H1 (cell line): ENCODE results near the gene IPO13. TPM values are rescaled to one million over a fixed set of nuclear protein-coding genes. Genes with fewer than 3 reads are reported as not detected.

ENCODE experiments used
- CTCF ChIA-PET: fragments of 300-600 bp; sonication (Branson Sonifier 250); formaldehyde crosslinking; loops from one replicate; lab custom pipeline; 2021; ENCODE audit not compliant: partially characterized antibody; lab: Charles Lee
- POLR2A ChIA-PET: fragments of 300-600 bp; sonication (Branson Sonifier 250); formaldehyde crosslinking; loops from one replicate; lab custom pipeline; 2021; ENCODE audit warnings: inconsistent platforms; ENCODE audit not compliant: partially characterized antibody; lab: Charles Lee
- DNase-seq, 2 experiments: peaks; one replicate each; pipeline versions ENCODE4 v3.0.0 to v3.0.0-alpha.2; 2010 to 2022; ENCODE audit warnings: low spot score in 2 of 2, low read depth in 1 of 2, mixed read lengths in 1 of 2
- FAIRE-seq: peaks from 2 replicates; lab custom pipeline; 2011; peaks lifted over from hg19 to GRCh38; lab: Jason Lieb, UNC
- H2AFZ ChIP-seq: 2 replicates; pipeline ENCODE4 v1.8.1; 2012; ENCODE audit warnings: low read length, inconsistent platforms
- H2AK5ac ChIP-seq: 2 replicates; pipeline ENCODE4 v1.6.1; 2013; ENCODE audit warnings: low read depth, low read length
- H2BK120ac ChIP-seq: replicated peaks from 2 replicates; pipeline ENCODE3; 2013; ENCODE audit warnings: low read depth, low read length, inconsistent platforms
- H2BK12ac ChIP-seq: 2 replicates; pipeline ENCODE4 v1.6.1; 2013; ENCODE audit warnings: low read depth, low read length
- H2BK15ac ChIP-seq: 2 replicates; pipeline ENCODE4 v1.6.1; 2013; ENCODE audit warnings: low read length
- H2BK20ac ChIP-seq: 2 replicates; pipeline ENCODE4 v1.6.1; 2013; ENCODE audit warnings: low read length
- H2BK5ac ChIP-seq: 2 replicates; pipeline ENCODE4 v1.6.1; 2013; ENCODE audit warnings: low read depth, low read length
- H3K14ac ChIP-seq: 2 replicates; pipeline ENCODE4 v1.6.1; 2013; ENCODE audit warnings: inconsistent platforms; ENCODE audit not compliant: insufficient read length
- H3K18ac ChIP-seq: 2 replicates; pipeline ENCODE4 v1.6.1; 2013; ENCODE audit warnings: low read length; ENCODE audit errors: extremely low read depth
- H3K23ac ChIP-seq: 2 replicates; pipeline ENCODE4 v1.6.1; 2013; ENCODE audit warnings: inconsistent platforms; ENCODE audit not compliant: insufficient read length
- H3K23me2 ChIP-seq: 2 replicates; pipeline ENCODE4 v1.6.1; 2013; ENCODE audit warnings: low read depth, low read length
- H3K27ac ChIP-seq: 2 replicates; pipeline ENCODE4 v1.6.1; 2011; ENCODE audit warnings: low read depth, low read length, inconsistent platforms
- H3K27me3 ChIP-seq, 4 experiments: replicated peaks in 1 of 4; 1 replicate in 1 of 4; 2 replicates in 3 of 4; pipeline versions ENCODE4 v1.6.1 to v1.8.1; 2011 to 2013; ENCODE audit warnings: low read length in 3 of 4, mild to moderate bottlenecking in 3 of 4, inconsistent platforms in 2 of 4, mixed read lengths in 2 of 4, moderate library complexity in 1 of 4; ENCODE audit not compliant: control insufficient read depth in 3 of 4, insufficient read depth in 3 of 4; ENCODE audit errors: extremely low read depth in 1 of 4
- H3K36me3 ChIP-seq, 4 experiments: 2 replicates each; pipeline versions ENCODE4 v1.6.1 to v1.8.1; 2011 to 2013; ENCODE audit warnings: mild to moderate bottlenecking in 4 of 4, low read length in 3 of 4, moderate library complexity in 2 of 4, control low read depth in 1 of 4, inconsistent platforms in 1 of 4; ENCODE audit not compliant: insufficient read depth in 4 of 4, control insufficient read depth in 2 of 4
- H3K4ac ChIP-seq: replicated peaks from 2 replicates; pipeline ENCODE3; 2013; ENCODE audit warnings: low read length, low read depth, mixed read lengths, inconsistent platforms; ENCODE audit not compliant: insufficient read length
- H3K4me1 ChIP-seq, 4 experiments: replicated peaks in 1 of 4; 1 replicate in 1 of 4; 2 replicates in 3 of 4; pipeline versions ENCODE4 v1.6.1 to v1.8.1; 2011 to 2013; ENCODE audit warnings: low read length in 3 of 4, inconsistent platforms in 2 of 4, mixed read lengths in 1 of 4; ENCODE audit not compliant: insufficient read depth in 4 of 4, control insufficient read depth in 3 of 4
- H3K4me2 ChIP-seq, 2 experiments: 2 replicates each; pipeline versions ENCODE4 v1.6.1 to v1.8.1; 2011 to 2013; ENCODE audit warnings: low read depth in 2 of 2, low read length in 2 of 2, control low read depth in 1 of 2, inconsistent platforms in 1 of 2, mild to moderate bottlenecking in 1 of 2; ENCODE audit not compliant: insufficient read depth in 1 of 2
- H3K4me3 ChIP-seq, 4 experiments: fragments of 200-600, 300-600 bp in 1 of 4; sonication (generic), shearing (Covaris generic), sonication (Bioruptor Twin) in 1 of 4; 2 replicates each; pipeline versions ENCODE4 v1.5.1 to v1.8.1; 2011 to 2016; ENCODE audit warnings: low read length in 4 of 4, low read depth in 3 of 4, control low read depth in 2 of 4, inconsistent platforms in 2 of 4, mild to moderate bottlenecking in 2 of 4, mixed read lengths in 1 of 4, moderate library complexity in 1 of 4; ENCODE audit not compliant: insufficient read depth in 2 of 4; ENCODE audit errors: extremely low read depth in 1 of 4
- H3K56ac ChIP-seq: replicated peaks from 2 replicates; pipeline ENCODE3; 2013; ENCODE audit warnings: low read depth, mild to moderate bottlenecking, mixed read lengths, low read length, inconsistent platforms; ENCODE audit not compliant: insufficient read length
- H3K79me1 ChIP-seq: 2 replicates; pipeline ENCODE4 v1.6.1; 2013; ENCODE audit warnings: low read depth, low read length, control low read depth
- H3K79me2 ChIP-seq, 2 experiments: 2 replicates each; pipeline versions ENCODE4 v1.6.1 to v1.8.1; 2012 to 2013; ENCODE audit warnings: low read length in 2 of 2, mild to moderate bottlenecking in 2 of 2, inconsistent platforms in 1 of 2; ENCODE audit not compliant: insufficient read depth in 2 of 2, control insufficient read depth in 1 of 2
- H3K9ac ChIP-seq, 4 experiments: replicated peaks in 1 of 4; 1 replicate in 1 of 4; 2 replicates in 3 of 4; pipeline versions ENCODE4 v1.6.1 to v1.8.1; 2011 to 2013; ENCODE audit warnings: low read depth in 3 of 4, low read length in 3 of 4, control low read depth in 2 of 4, mild to moderate bottlenecking in 2 of 4, moderate library complexity in 2 of 4, inconsistent platforms in 1 of 4; ENCODE audit errors: extremely low read depth in 1 of 4
- H3K9me3 ChIP-seq, 2 experiments: 2 replicates each; pipeline versions ENCODE4 v1.6.1 to v1.8.1; 2012 to 2013; ENCODE audit warnings: mild to moderate bottlenecking in 2 of 2, moderate library complexity in 2 of 2, control low read depth in 1 of 2, inconsistent platforms in 1 of 2, low read depth in 1 of 2, low read length in 1 of 2, mixed read lengths in 1 of 2; ENCODE audit not compliant: insufficient read depth in 2 of 2
- H4K20me1 ChIP-seq, 2 experiments: replicated peaks in 1 of 2; 2 replicates each; pipeline versions ENCODE3 to v1.8.1; 2011 to 2013; ENCODE audit warnings: inconsistent platforms in 2 of 2, low read length in 2 of 2, mild to moderate bottlenecking in 1 of 2; ENCODE audit not compliant: insufficient read depth in 2 of 2, control insufficient read depth in 1 of 2
- H4K5ac ChIP-seq: 2 replicates; pipeline ENCODE4 v1.6.1; 2013; ENCODE audit warnings: low read length, low read depth, mixed read lengths, inconsistent platforms; ENCODE audit not compliant: insufficient read length
- H4K8ac ChIP-seq: 2 replicates; pipeline ENCODE4 v1.8.0; 2013; ENCODE audit warnings: mild to moderate bottlenecking, moderate library complexity, low read length, inconsistent platforms; ENCODE audit not compliant: insufficient read depth; ENCODE audit errors: extremely low read depth
- H4K91ac ChIP-seq: replicated peaks from 2 replicates; pipeline ENCODE3; 2013; ENCODE audit warnings: low read length, mixed read lengths, inconsistent platforms; ENCODE audit not compliant: insufficient read length
- BACH1 ChIP-seq: IDR thresholded peaks from 2 replicates; pipeline ENCODE4 v1.6.1; 2012; ENCODE audit warnings: low read length, improper control_type of control experiment
- NRF1 ChIP-seq: IDR thresholded peaks from 2 replicates; pipeline ENCODE4 v1.6.1; 2011; ENCODE audit warnings: mild to moderate bottlenecking, low read depth, low read length, improper control_type of control experiment
- SAP30 ChIP-seq: fragments of 300-600 bp; sonication (generic); IDR thresholded peaks from 2 replicates; pipeline ENCODE4 v1.7.1; 2012; ENCODE audit warnings: low read length, moderate library complexity, mild to moderate bottlenecking, inconsistent platforms; ENCODE audit not compliant: insufficient read depth, insufficient replicate concordance
- TAF7 ChIP-seq: optimal IDR thresholded peaks from 2 replicates; pipeline ENCODE3; 2011; ENCODE audit warnings: low read depth, mild to moderate bottlenecking, inconsistent platforms, low read length, moderate library complexity, borderline replicate concordance
- WGBS, 2 experiments: shearing (Covaris generic) in 1 of 2; methylation state at CpG; one replicate each; pipeline versions ENCODE4 v1.1.6 to v1.1.7; 2013 to 2015; ENCODE audit warnings: low lambda C conversion rate in 2 of 2, mixed read lengths in 2 of 2, inconsistent platforms in 1 of 2, low coverage in 1 of 2, missing lambda C conversion rate in 1 of 2; ENCODE audit not compliant: insufficient replicate concordance in 2 of 2, insufficient coverage in 1 of 2, insufficient read length in 1 of 2; ENCODE audit errors: extremely low coverage in 1 of 2, missing lambda C conversion rate in 1 of 2; 5-methylcytosine and 5-hydroxymethylcytosine counted together
- polyA plus RNA-seq, 7 experiments: library from polyadenylated mRNA; depleted of rRNA in 3 of 7; stranded (reverse) in 5 of 7; unstranded in 2 of 7; fragments of >200 nt in 5 of 7; fragments of 200-250 nt in 2 of 7; gene quantifications; 1 replicate in 5 of 7; 2 replicates in 1 of 7; 4 replicates in 1 of 7; pipeline versions ENCODE4 v1.2.1 to v1.2.3, GENCODE V29; 2011 to 2013; ENCODE audit warnings: missing spikeins in 2 of 7, mixed read lengths in 2 of 7
- total RNA-seq: library from RNA; stranded (reverse); fragmentation: NEBNext Ultra II Directional; extraction: Animal tissue kit (Norgen Biotek cat#: 25700); gene quantifications from 2 replicates; pipeline ENCODE4 v1.2.1, GENCODE V29; 2021

The IPO13 gene
- total and polyA plus RNA-seq, 2 of the 8 experiments (the other 6 are each of a cell fraction or from before 2014, with no cell fraction given), result 23.0 to 27.0 TPM

- Histone ChIP-seq H3K18ac (no peak overlapping the region), H2BK20ac (no peak overlapping the region), H2BK5ac (no peak overlapping the region), H3K79me1 (no peaks in the 10 kb centered on the region), H3K23ac (no peak overlapping the region), H3K4me3 (no peak overlapping the region), H4K91ac (no peak overlapping the region), H3K79me2 (peaks cover 0 to 3% of the 10 kb centered on the region in 2 experiments; a peak in 2 of 4 replicates), H2BK15ac (no peak overlapping the region)
- ChIA-PET CTCF (interaction anchor here (9.2 kb wide), 1 partner anchor 19 kb away, joined by 79 read pairs; the partner anchor contains the start of gene IPO13), POLR2A (no interaction called here)
- TF ChIP-seq BACH1 (no peak), TAF7 (no peak), SAP30 (no peak), NRF1 (no peak)
- TF ChIP-seq, all 59 proteins: peak for 0
- FAIRE-seq (no peak), DNase-seq (no peak)
- Histone ChIP-seq H4K8ac (no peak overlapping the region), H3K9me3 (no peaks in the 10 kb centered on the region), H3K23me2 (peaks cover 10% of the 10 kb centered on the region; the same call in 1 of the 2 replicates), H3K4me2 (no peak overlapping the region), H3K27ac (no peak overlapping the region), H2AK5ac (no peak overlapping the region), H3K14ac (no peak overlapping the region), H3K56ac (no peak overlapping the region), H2BK12ac (no peak overlapping the region), H2BK120ac (no peak overlapping the region), H4K5ac (no peak overlapping the region), H3K4ac (no peak overlapping the region), H3K36me3 (peaks cover 0 to 4% (median 0%) of the 10 kb centered on the region in 4 experiments; a peak in 1 of 8 replicates), H3K27me3 (no peaks in the 10 kb centered on the region), H4K20me1 (peaks cover 0 to 5% of the 10 kb centered on the region in 2 experiments), H3K9ac (no peak overlapping the region), H3K4me1 (no peaks in the 10 kb centered on the region), H2AFZ (no peak overlapping the region)
- WGBS, 2 experiments, result 97% methylated on average over 2 of the region's 3 CpGs; no CpG with 5 or more reads in 1 of the 2 experiments
Measured at GRCh38 chr1:43965316-43965715, 18.6 kb downstream of the IPO13 start.
